WTC11 (cell line): ENCODE measurements around the gene TAS2R40. TPM values are rescaled to one million over a fixed set of nuclear protein-coding genes. Genes with fewer than 3 reads are reported as not detected.

Experiments
- ATAC-seq: fragments of 200-7000 bp; cut with Tn5 transposase; 2 replicates; pipeline ENCODE4 v1.10.0; 2021; ENCODE audit warnings: mild to moderate bottlenecking, moderate library complexity
- CTCF ChIA-PET: fragments of 300-600 bp; sonication (Branson Sonifier 250); formaldehyde crosslinking; loops from one replicate; lab custom pipeline; 2021; ENCODE audit warnings: antibody characterized with exemption; lab: Charles Lee
- POLR2A ChIA-PET: fragments of 350-600 bp; sonication (Branson Sonifier 250); formaldehyde crosslinking; loops from one replicate; lab custom pipeline; 2021; ENCODE audit warnings: antibody characterized with exemption; lab: Charles Lee
- DNase-seq: peaks from one replicate; pipeline ENCODE4 v3.0.0; 2021; ENCODE audit warnings: low spot score
- H3K27ac Mint-ChIP-seq: 2 replicates; pipeline ENCODE4 v1.8.0; 2021; ENCODE audit warnings: mixed read lengths
- H3K27me3 Mint-ChIP-seq: 2 replicates; pipeline ENCODE4 v1.8.0; 2021; ENCODE audit warnings: low read depth, mild to moderate bottlenecking, moderate library complexity, mixed read lengths
- H3K36me3 Mint-ChIP-seq: 2 replicates; pipeline ENCODE4 v1.8.0; 2021; ENCODE audit warnings: mixed read lengths
- H3K4me1 Mint-ChIP-seq: 2 replicates; pipeline ENCODE4 v1.8.0; 2022; ENCODE audit warnings: mixed read lengths
- H3K4me3 Mint-ChIP-seq: 2 replicates; pipeline ENCODE4 v1.8.0; 2021; ENCODE audit warnings: mild to moderate bottlenecking, moderate library complexity, mixed read lengths
- H3K9me3 Mint-ChIP-seq: 2 replicates; pipeline ENCODE4 v1.8.0; 2021; ENCODE audit warnings: mixed read lengths
- FOXK1 ChIP-seq: sonication (generic); formaldehyde crosslinking; IDR thresholded peaks from 2 replicates; pipeline ENCODE4 v1.8.0; 2022; ENCODE audit warnings: mild to moderate bottlenecking, moderate library complexity, missing genetic modification reagents
- JUN ChIP-seq: sonication (generic); formaldehyde crosslinking; IDR thresholded peaks from 2 replicates; pipeline ENCODE4 v1.8.0; 2023; ENCODE audit warnings: mild to moderate bottlenecking, missing genetic modification reagents
- MAX ChIP-seq: sonication (generic); formaldehyde crosslinking; IDR thresholded peaks from 2 replicates; pipeline ENCODE4 v1.8.0; 2022; ENCODE audit warnings: mild to moderate bottlenecking, missing genetic modification reagents
- MYBL2 ChIP-seq: sonication (generic); formaldehyde crosslinking; IDR thresholded peaks from 2 replicates; pipeline ENCODE4 v1.8.1; 2023; ENCODE audit warnings: mild to moderate bottlenecking, moderate library complexity, missing genetic modification reagents
- NFYB ChIP-seq: sonication (generic); formaldehyde crosslinking; conservative IDR thresholded peaks from 2 replicates; pipeline ENCODE4 v1.8.0; 2022; ENCODE audit warnings: low read depth, missing genetic modification reagents
- SMAD3 ChIP-seq: sonication (generic); formaldehyde crosslinking; IDR thresholded peaks from 2 replicates; pipeline ENCODE4 v1.8.0; 2022; ENCODE audit warnings: missing genetic modification reagents, mild to moderate bottlenecking, borderline replicate concordance
- ZNF532 ChIP-seq: fragments of 250-450 bp; sonication (Bioruptor Pico); IDR thresholded peaks from 2 replicates; pipeline ENCODE4 v1.9.0; 2021; ENCODE audit warnings: mild to moderate bottlenecking, borderline replicate concordance
- ZNF671 ChIP-seq: fragments of 250-450 bp; sonication (Bioruptor Pico); IDR thresholded peaks from 2 replicates; pipeline ENCODE4 v1.8.0; 2021; ENCODE audit warnings: mild to moderate bottlenecking
- total RNA-seq: library from RNA; stranded (reverse); gene quantifications from 3 replicates; pipeline ENCODE4 v1.2.3, GENCODE V29; 2021
- TF ChIP-seq, protein P1 (sequence below): sonication (generic); formaldehyde crosslinking; IDR thresholded peaks from 2 replicates; pipeline ENCODE4 v1.8.1; 2023; ENCODE audit warnings: mild to moderate bottlenecking, missing genetic modification reagents, borderline replicate concordance
- TF ChIP-seq, protein P2 (sequence below): sonication (generic); formaldehyde crosslinking; IDR thresholded peaks from 2 replicates; pipeline ENCODE4 v1.8.0; 2023; ENCODE audit warnings: missing genetic modification reagents, mild to moderate bottlenecking, borderline replicate concordance

TAS2R40 gene
- total RNA-seq, 1 experiment from 2014 or later: not detected

DNA sequence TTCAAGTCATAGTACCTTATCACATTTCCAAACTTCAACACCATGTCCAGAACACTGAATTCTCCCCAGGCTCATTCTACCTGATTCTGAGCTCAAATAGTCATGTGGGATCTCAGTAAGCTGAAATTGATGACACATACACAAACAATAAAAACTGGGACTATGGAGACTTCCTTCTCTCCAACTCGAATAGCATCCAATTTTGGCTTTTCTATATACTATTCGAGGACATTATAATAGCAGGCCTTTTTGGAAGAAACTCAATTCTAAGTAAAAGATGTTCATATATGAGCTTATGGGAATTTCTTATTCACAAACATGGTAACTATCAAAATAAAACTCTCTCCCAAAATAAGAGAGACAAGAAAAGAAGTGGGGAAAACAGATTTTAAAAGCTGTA lies 551 bp upstream of the TAS2R40 start:
- CTCF ChIA-PET: interaction anchor here (1.0 kb wide), 1 partner anchor 212 kb away, joined by 3 read pairs; no protein-coding TSS in a partner anchor

More for the DNA sequence above, 551 bp upstream of the TAS2R40 start:
- Mint-ChIP-seq H3K9me3 (no peaks in the 10 kb centered on the region), H3K36me3 (no peaks in the 10 kb centered on the region)
- ATAC-seq (no peak), DNase-seq (no peak)
- POLR2A ChIA-PET: no interaction called here
- TF ChIP-seq, protein P1, sequence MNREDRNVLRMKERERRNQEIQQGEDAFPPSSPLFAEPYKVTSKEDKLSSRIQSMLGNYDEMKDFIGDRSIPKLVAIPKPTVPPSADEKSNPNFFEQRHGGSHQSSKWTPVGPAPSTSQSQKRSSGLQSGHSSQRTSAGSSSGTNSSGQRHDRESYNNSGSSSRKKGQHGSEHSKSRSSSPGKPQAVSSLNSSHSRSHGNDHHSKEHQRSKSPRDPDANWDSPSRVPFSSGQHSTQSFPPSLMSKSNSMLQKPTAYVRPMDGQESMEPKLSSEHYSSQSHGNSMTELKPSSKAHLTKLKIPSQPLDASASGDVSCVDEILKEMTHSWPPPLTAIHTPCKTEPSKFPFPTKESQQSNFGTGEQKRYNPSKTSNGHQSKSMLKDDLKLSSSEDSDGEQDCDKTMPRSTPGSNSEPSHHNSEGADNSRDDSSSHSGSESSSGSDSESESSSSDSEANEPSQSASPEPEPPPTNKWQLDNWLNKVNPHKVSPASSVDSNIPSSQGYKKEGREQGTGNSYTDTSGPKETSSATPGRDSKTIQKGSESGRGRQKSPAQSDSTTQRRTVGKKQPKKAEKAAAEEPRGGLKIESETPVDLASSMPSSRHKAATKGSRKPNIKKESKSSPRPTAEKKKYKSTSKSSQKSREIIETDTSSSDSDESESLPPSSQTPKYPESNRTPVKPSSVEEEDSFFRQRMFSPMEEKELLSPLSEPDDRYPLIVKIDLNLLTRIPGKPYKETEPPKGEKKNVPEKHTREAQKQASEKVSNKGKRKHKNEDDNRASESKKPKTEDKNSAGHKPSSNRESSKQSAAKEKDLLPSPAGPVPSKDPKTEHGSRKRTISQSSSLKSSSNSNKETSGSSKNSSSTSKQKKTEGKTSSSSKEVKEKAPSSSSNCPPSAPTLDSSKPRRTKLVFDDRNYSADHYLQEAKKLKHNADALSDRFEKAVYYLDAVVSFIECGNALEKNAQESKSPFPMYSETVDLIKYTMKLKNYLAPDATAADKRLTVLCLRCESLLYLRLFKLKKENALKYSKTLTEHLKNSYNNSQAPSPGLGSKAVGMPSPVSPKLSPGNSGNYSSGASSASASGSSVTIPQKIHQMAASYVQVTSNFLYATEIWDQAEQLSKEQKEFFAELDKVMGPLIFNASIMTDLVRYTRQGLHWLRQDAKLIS (CRISPR knock-in tag): no peak
- TF ChIP-seq MYBL2 (CRISPR knock-in tag) (no peak), ZNF532 (CRISPR knock-in tag) (no peak), JUN (CRISPR knock-in tag) (no peak), ZNF671 (no peak), SMAD3 (CRISPR knock-in tag) (no peak), MAX (CRISPR knock-in tag) (no peak), FOXK1 (no peak), NFYB (CRISPR knock-in tag) (no peak)
- TF ChIP-seq, protein P2, sequence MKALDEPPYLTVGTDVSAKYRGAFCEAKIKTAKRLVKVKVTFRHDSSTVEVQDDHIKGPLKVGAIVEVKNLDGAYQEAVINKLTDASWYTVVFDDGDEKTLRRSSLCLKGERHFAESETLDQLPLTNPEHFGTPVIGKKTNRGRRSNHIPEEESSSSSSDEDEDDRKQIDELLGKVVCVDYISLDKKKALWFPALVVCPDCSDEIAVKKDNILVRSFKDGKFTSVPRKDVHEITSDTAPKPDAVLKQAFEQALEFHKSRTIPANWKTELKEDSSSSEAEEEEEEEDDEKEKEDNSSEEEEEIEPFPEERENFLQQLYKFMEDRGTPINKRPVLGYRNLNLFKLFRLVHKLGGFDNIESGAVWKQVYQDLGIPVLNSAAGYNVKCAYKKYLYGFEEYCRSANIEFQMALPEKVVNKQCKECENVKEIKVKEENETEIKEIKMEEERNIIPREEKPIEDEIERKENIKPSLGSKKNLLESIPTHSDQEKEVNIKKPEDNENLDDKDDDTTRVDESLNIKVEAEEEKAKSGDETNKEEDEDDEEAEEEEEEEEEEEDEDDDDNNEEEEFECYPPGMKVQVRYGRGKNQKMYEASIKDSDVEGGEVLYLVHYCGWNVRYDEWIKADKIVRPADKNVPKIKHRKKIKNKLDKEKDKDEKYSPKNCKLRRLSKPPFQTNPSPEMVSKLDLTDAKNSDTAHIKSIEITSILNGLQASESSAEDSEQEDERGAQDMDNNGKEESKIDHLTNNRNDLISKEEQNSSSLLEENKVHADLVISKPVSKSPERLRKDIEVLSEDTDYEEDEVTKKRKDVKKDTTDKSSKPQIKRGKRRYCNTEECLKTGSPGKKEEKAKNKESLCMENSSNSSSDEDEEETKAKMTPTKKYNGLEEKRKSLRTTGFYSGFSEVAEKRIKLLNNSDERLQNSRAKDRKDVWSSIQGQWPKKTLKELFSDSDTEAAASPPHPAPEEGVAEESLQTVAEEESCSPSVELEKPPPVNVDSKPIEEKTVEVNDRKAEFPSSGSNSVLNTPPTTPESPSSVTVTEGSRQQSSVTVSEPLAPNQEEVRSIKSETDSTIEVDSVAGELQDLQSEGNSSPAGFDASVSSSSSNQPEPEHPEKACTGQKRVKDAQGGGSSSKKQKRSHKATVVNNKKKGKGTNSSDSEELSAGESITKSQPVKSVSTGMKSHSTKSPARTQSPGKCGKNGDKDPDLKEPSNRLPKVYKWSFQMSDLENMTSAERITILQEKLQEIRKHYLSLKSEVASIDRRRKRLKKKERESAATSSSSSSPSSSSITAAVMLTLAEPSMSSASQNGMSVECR (CRISPR knock-in tag): no peak
- TF ChIP-seq, all 79 proteins: peak for 0
- Mint-ChIP-seq H3K27me3 (no peaks in the 10 kb centered on the region), H3K4me1 (0 out of 2 replicates have a peak, but pooled peaks cover 3% of the 10 kb centered on the region), H3K27ac (no peak overlapping the region), H3K4me3 (no peak overlapping the region)
